Right lung (tissue), 5 donors: ENCODE data around the gene UBE2E1. TPM values are rescaled to one million over a fixed set of nuclear protein-coding genes. Genes with fewer than 3 reads are reported as not detected.

Experiments
- DNase-seq, 2 donors: peaks; one replicate each; pipeline ENCODE4 v3.0.0-alpha.2; 2013
- polyA plus RNA-seq, 5 donors: library from polyadenylated mRNA; unstranded; fragments of 120-200 nt; gene quantifications; one replicate each; pipeline versions ENCODE4 v1.2.1 to v1.2.3, GENCODE V29; 2013; ENCODE audit warnings: inconsistent platforms in 1 of 5, low replicate concordance in 1 of 5; ENCODE audit not compliant: insufficient read length in 5 of 5, insufficient read depth in 1 of 5

The UBE2E1 gene
- polyA plus RNA-seq, 5 donors = 164 to 227 (median 220) TPM

- no peak for DNase-seq
Observed at GRCh38 chr3:23791678-23792077, 14.1 kb upstream of the UBE2E1 start.

- DNase-seq = no peak
Observed at GRCh38 chr3:23793528-23794134, 12.1 kb upstream of the UBE2E1 start.

- DNase-seq = no peak
Observed at GRCh38 chr3:23795096-23795495, 10.7 kb upstream of the UBE2E1 start.

- DNase-seq = no peak
Observed at GRCh38 chr3:23796518-23796917, 9.2 kb upstream of the UBE2E1 start.

GRCh38 chr3:23797491-23797890 is 8.3 kb upstream of the UBE2E1 start:
- no peak for DNase-seq

- no peak for DNase-seq
Observed at GRCh38 chr3:23798456-23798855, 7.3 kb upstream of the UBE2E1 start.

- DNase-seq = no peak
Observed at GRCh38 chr3:23798876-23799275, 6.9 kb upstream of the UBE2E1 start.

GRCh38 chr3:23800731-23801130 is 5.0 kb upstream of the UBE2E1 start:
- DNase-seq = no peak

GRCh38 chr3:23804441-23805209 is 1.1 kb upstream of the UBE2E1 start:
- DNase-seq = no peak

GRCh38 chr3:23805210-23805632 is 534 bp upstream of the UBE2E1 start:
- DNase-seq = no peak

- peak in 1 of 2 donors; percentile 44 for DNase-seq
Observed at GRCh38 chr3:23806534-23807423, 1.0 kb downstream of the UBE2E1 start.

GRCh38 chr3:23807424-23808015 is 1.8 kb downstream of the UBE2E1 start:
- DNase-seq = no peak

GRCh38 chr3:23808525-23808924 is 2.8 kb downstream of the UBE2E1 start:
- DNase-seq = no peak

GRCh38 chr3:23809294-23809693 is 3.5 kb downstream of the UBE2E1 start:
- no peak for DNase-seq

- DNase-seq = no peak
Observed at GRCh38 chr3:23809840-23810342, 4.1 kb downstream of the UBE2E1 start.

- DNase-seq = peak in 1 of 2 donors; percentile 30
Observed at GRCh38 chr3:23810343-23811184, 4.8 kb downstream of the UBE2E1 start.

- DNase-seq = no peak
Observed at GRCh38 chr3:23811185-23811527, 5.4 kb downstream of the UBE2E1 start.

- no peak for DNase-seq
Observed at GRCh38 chr3:23811919-23812318, 6.2 kb downstream of the UBE2E1 start.

- no peak for DNase-seq
Observed at GRCh38 chr3:23815879-23816278, 10.1 kb downstream of the UBE2E1 start.

GRCh38 chr3:23816721-23817120 is 11.0 kb downstream of the UBE2E1 start:
- DNase-seq = no peak
